HG03520 (cell line): Measurements from ENCODE around the gene TRAF3.
"Not testable (repeated sequence)": the region's sequence is repeated elsewhere in the genome, so short reads cannot be mapped to it uniquely, and the experiment has no call there.

Experiments
- ATAC-seq: cut with Tn5 transposase; IDR thresholded peaks from one replicate; pipeline ENCODE4 v1.9.1; 2021; ENCODE audit warnings: mild to moderate bottlenecking, moderate library complexity; ENCODE audit not compliant: unreplicated experiment

Gene TRAF3

GRCh38 chr14:102857444-102857843 lies 80.2 kb downstream of the TRAF3 start:
- no peak for ATAC-seq

GRCh38 chr14:102859911-102860310 lies 82.7 kb downstream of the TRAF3 start:
- no peak for ATAC-seq

GRCh38 chr14:102862154-102862773 lies 85.0 kb downstream of the TRAF3 start:
- no peak for ATAC-seq

GRCh38 chr14:102863381-102863780 lies 86.1 kb downstream of the TRAF3 start:
- ATAC-seq = no peak

- ATAC-seq = not testable (repeated sequence)
These were observed 88.7 kb downstream of the TRAF3 start for GRCh38 chr14:102865916-102866315.

GRCh38 chr14:102866982-102867761 lies 89.9 kb downstream of the TRAF3 start:
- ATAC-seq = no peak

- ATAC-seq = no peak
These were observed 90.8 kb downstream of the TRAF3 start for GRCh38 chr14:102867826-102868580.

- no peak for ATAC-seq
These were observed 91.8 kb downstream of the TRAF3 start for GRCh38 chr14:102868956-102869547.

- ATAC-seq = no peak
These were observed 93.0 kb downstream of the TRAF3 start for GRCh38 chr14:102870246-102870645.

- no peak for ATAC-seq
These were observed 94.0 kb downstream of the TRAF3 start for GRCh38 chr14:102870994-102871831.

- no peak for ATAC-seq
These were observed 94.8 kb downstream of the TRAF3 start for GRCh38 chr14:102872020-102872419.

GRCh38 chr14:102873131-102873530 lies 95.9 kb downstream of the TRAF3 start:
- ATAC-seq = no peak

- no peak for ATAC-seq
These were observed 96.4 kb downstream of the TRAF3 start for GRCh38 chr14:102873546-102874061.

- ATAC-seq = no peak
These were observed 98.4 kb downstream of the TRAF3 start for GRCh38 chr14:102875652-102876051.

GRCh38 chr14:102877511-102877910 lies 100.3 kb downstream of the TRAF3 start:
- not testable (repeated sequence) for ATAC-seq

- no peak for ATAC-seq
These were observed 101.1 kb downstream of the TRAF3 start for GRCh38 chr14:102878174-102878969.

GRCh38 chr14:102878970-102879460 lies 101.8 kb downstream of the TRAF3 start:
- no peak for ATAC-seq

- ATAC-seq = no peak
These were observed 105.1 kb downstream of the TRAF3 start for GRCh38 chr14:102882226-102882906.

- no peak for ATAC-seq
These were observed 105.9 kb downstream of the TRAF3 start for GRCh38 chr14:102883089-102883541.
